PFSK-1 (cell line): ENCODE results near the gene DNAH11.

Experiments
- FOXP2 ChIP-seq: optimal IDR thresholded peaks from 2 replicates; pipeline ENCODE3; 2011; ENCODE audit warnings: borderline replicate concordance, control low read depth, inconsistent platforms; ENCODE audit not compliant: insufficient read depth; ENCODE audit errors: extremely low read length, extremely low read depth
- POLR2AphosphoS5 ChIP-seq: IDR thresholded peaks from 2 replicates; pipeline ENCODE4 v1.6.1; 2012; ENCODE audit warnings: low read depth, mild to moderate bottlenecking, control low read depth, low read length, moderate library complexity
- REST ChIP-seq, 2 experiments: IDR thresholded peaks; 2 replicates each; pipeline versions ENCODE4 v1.6.1 to v1.8.0; 2011 to 2012; ENCODE audit warnings: low read depth in 2 of 2, low read length in 2 of 2, control low read depth in 1 of 2, inconsistent platforms in 1 of 2, mild to moderate bottlenecking in 1 of 2, moderate library complexity in 1 of 2; ENCODE audit not compliant: insufficient read depth in 1 of 2
- SIN3A ChIP-seq: IDR thresholded peaks from 2 replicates; pipeline ENCODE4 v1.6.1; 2012; ENCODE audit warnings: mild to moderate bottlenecking, low read length, moderate library complexity, borderline replicate concordance; ENCODE audit not compliant: insufficient read depth
- TAF1 ChIP-seq: IDR thresholded peaks from 2 replicates; pipeline ENCODE4 v1.6.1; 2012; ENCODE audit warnings: low read length, control low read depth, borderline replicate concordance; ENCODE audit not compliant: insufficient read depth

GRCh38 chr7:21605008-21605585, 62.3 kb downstream of the DNAH11 start:
- TF ChIP-seq REST (IDR thresholded peaks at IDR 0.05; ENCODE audit: insufficient read depth in 1 of 2, low read depth in 2 of 2, low read length in 2 of 2) (no peak), SIN3A (no peak), POLR2AphosphoS5 (no peak), TAF1 (no peak), FOXP2 (no peak)
